GM23338 (cell line): ENCODE results near the gene SERPINB11. TPM values are rescaled to one million over a fixed set of nuclear protein-coding genes. Genes with fewer than 3 reads are reported as not detected.

Experiments used
- ATAC-seq: fragments of 200-7000 bp; cut with Tn5 transposase; 3 replicates; pipeline ENCODE4 v1.9.1; 2020
- DNase-seq: peaks from one replicate; pipeline ENCODE4 v3.0.0-alpha.2; 2015; ENCODE audit warnings: low spot score
- H2AFZ ChIP-seq: fragments of 200-600 bp; sonication (generic); 2 replicates; pipeline ENCODE4 v1.8.0; 2016; ENCODE audit warnings: antibody characterized with exemption, mild to moderate bottlenecking, moderate library complexity
- H3F3A ChIP-seq: fragments of 200-600 bp; sonication (generic); replicated peaks from 2 replicates; pipeline ENCODE4 v1.8.0; 2017; ENCODE audit warnings: antibody characterized with exemption, mixed run types, low read depth
- H3K27ac ChIP-seq: fragments of 200-600 bp; sonication (generic); 2 replicates; pipeline ENCODE4 v1.6.1; 2016; ENCODE audit warnings: low read depth
- H3K27me3 ChIP-seq: fragments of 200-600 bp; sonication (generic); 2 replicates; pipeline ENCODE4 v1.8.0; 2016; ENCODE audit warnings: mild to moderate bottlenecking, mixed run types, moderate library complexity; ENCODE audit not compliant: insufficient read depth
- H3K36me3 ChIP-seq: fragments of 200-600 bp; sonication (generic); 2 replicates; pipeline ENCODE4 v1.8.0; 2016; ENCODE audit warnings: mild to moderate bottlenecking; ENCODE audit not compliant: insufficient read depth
- H3K4me1 ChIP-seq: fragments of 200-600 bp; sonication (generic); 2 replicates; pipeline ENCODE4 v1.8.0; 2016; ENCODE audit warnings: mild to moderate bottlenecking, moderate library complexity; ENCODE audit not compliant: insufficient read depth
- H3K4me2 ChIP-seq: fragments of 200-600 bp; sonication (generic); 2 replicates; pipeline ENCODE4 v1.7.1; 2017; ENCODE audit warnings: mixed run types
- H3K4me3 ChIP-seq: fragments of 200-600 bp; sonication (generic); 2 replicates; pipeline ENCODE4 v1.6.1; 2016; ENCODE audit warnings: mixed run types
- H3K79me2 ChIP-seq: fragments of 200-600 bp; sonication (generic); replicated peaks from 2 replicates; pipeline ENCODE4 v1.8.0; 2017; ENCODE audit warnings: mild to moderate bottlenecking; ENCODE audit not compliant: insufficient read depth
- H3K9me2 ChIP-seq: fragments of 200-600 bp; sonication (generic); 2 replicates; pipeline ENCODE4 v1.8.0; 2017; ENCODE audit not compliant: insufficient read depth
- H4K20me1 ChIP-seq: fragments of 200-600 bp; sonication (generic); replicated peaks from 2 replicates; pipeline ENCODE4 v1.8.0; 2017; ENCODE audit warnings: mild to moderate bottlenecking; ENCODE audit not compliant: insufficient read depth
- H3K27ac Mint-ChIP-seq: 2 replicates; pipeline ENCODE4 v1.8.0; 2020; ENCODE audit warnings: inconsistent platforms, mild to moderate bottlenecking, moderate library complexity, mixed read lengths
- H3K27me3 Mint-ChIP-seq: 3 replicates; pipeline ENCODE4 v1.8.0; 2022; ENCODE audit warnings: low read depth, mild to moderate bottlenecking, moderate library complexity, mixed read lengths, inconsistent platforms; ENCODE audit not compliant: insufficient read depth, poor library complexity
- H3K36me3 Mint-ChIP-seq: 3 replicates; pipeline ENCODE4 v1.8.0; 2021; ENCODE audit warnings: low read depth, mild to moderate bottlenecking, inconsistent platforms, moderate library complexity, mixed read lengths
- H3K4me1 Mint-ChIP-seq: 3 replicates; pipeline ENCODE4 v1.8.0; 2020; ENCODE audit warnings: mild to moderate bottlenecking, inconsistent platforms, mixed read lengths
- H3K4me3 Mint-ChIP-seq: 3 replicates; pipeline ENCODE4 v1.8.0; 2021; ENCODE audit warnings: moderate library complexity, mild to moderate bottlenecking, inconsistent platforms, mixed read lengths
- H3K9me3 Mint-ChIP-seq: 3 replicates; pipeline ENCODE4 v1.8.0; 2020; ENCODE audit warnings: moderate library complexity, mild to moderate bottlenecking, inconsistent platforms, mixed read lengths
- CREB1 ChIP-seq: fragments of 250-450 bp; sonication (Bioruptor Pico); IDR thresholded peaks from 2 replicates; pipeline ENCODE4 v1.5.0; 2020; ENCODE audit warnings: low read depth, mild to moderate bottlenecking, moderate library complexity
- CTCF ChIP-seq, 2 experiments: fragments of 200-600 bp in 1 of 2; sonication (generic) in 1 of 2; conservative IDR thresholded peaks; 2 replicates each; pipeline versions ENCODE4 v1.5.1 to v1.6.1; 2016 to 2017; ENCODE audit warnings: antibody characterized with exemption in 2 of 2, low read depth in 2 of 2, mild to moderate bottlenecking in 2 of 2, moderate library complexity in 1 of 2
- ETS1 ChIP-seq: IDR thresholded peaks from 2 replicates; pipeline ENCODE4 v1.6.1; 2016; ENCODE audit warnings: antibody characterized with exemption
- POLR2AphosphoS5 ChIP-seq: IDR thresholded peaks from 2 replicates; pipeline ENCODE4 v1.6.1; 2016; ENCODE audit warnings: antibody characterized with exemption, low read depth
- ZNF462 ChIP-seq: fragments of 250-450 bp; sonication (Bioruptor Pico); IDR thresholded peaks from 2 replicates; pipeline ENCODE4 v1.5.0; 2020; ENCODE audit warnings: mild to moderate bottlenecking, moderate library complexity
- polyA plus RNA-seq: library from polyadenylated mRNA; unstranded; fragments of >200 nt; fragmentation: Nextera tagmentation; extraction: Ambion mirVana; gene quantifications from 2 replicates; pipeline ENCODE4 v1.2.1, GENCODE V29; 2016
- total RNA-seq: library from RNA; depleted of rRNA; stranded (reverse); fragments of >200 nt; shearing (Covaris generic); gene quantifications from 2 replicates; pipeline ENCODE4 v1.2.3, GENCODE V29; 2014

Gene SERPINB11
- total and polyA plus RNA-seq, 2 experiments from 2014 or later, result not detected

- Histone ChIP-seq H3K36me3 (no peaks in the 10 kb centered on the region), H3K4me2 (no peak overlapping the region), H3K27me3 (no peaks in the 10 kb centered on the region), H3K79me2 (no peaks in the 10 kb centered on the region), H3K9me2 (peaks cover 18% of the 10 kb centered on the region; the same call in 1 of the 2 replicates), H3K4me3 (no peak overlapping the region), H2AFZ (no peak overlapping the region), H3K27ac (no peak overlapping the region), H3F3A (no peaks in the 10 kb centered on the region), H4K20me1 (no peaks in the 10 kb centered on the region), H3K4me1 (peaks cover 4% of the 10 kb centered on the region; the same call in 1 of the 2 replicates)
- Mint-ChIP-seq H3K4me3 (no peak overlapping the region), H3K9me3 (peaks cover 37% of the 10 kb centered on the region), H3K4me1 (peaks cover 3% of the 10 kb centered on the region; the same call in 2 of the 3 replicates), H3K36me3 (peaks cover 9% of the 10 kb centered on the region), H3K27me3 (peaks cover 2% of the 10 kb centered on the region), H3K27ac (no peak overlapping the region)
- no peak for TF ChIP-seq CTCF (conservative IDR thresholded peaks at IDR 0.05; ENCODE audit: low read depth in 2 of 2)
- TF ChIP-seq ETS1, result no peak
- no peak for TF ChIP-seq POLR2AphosphoS5
- TF ChIP-seq ZNF462 (CRISPR knock-in tag), result no peak
- no peak for TF ChIP-seq CREB1 (CRISPR knock-in tag)
- DNase-seq, result no peak
- no peak for ATAC-seq
These were observed 13.7 kb upstream of the SERPINB11 start for GRCh38 chr18:63689064-63689463.
